Stomach (tissue), 9 donors: Measurements from ENCODE around the gene FAM3B. TPM values are rescaled to one million over a fixed set of nuclear protein-coding genes. Genes with fewer than 3 reads are reported as not detected.
A peak's percentile ranks its signal among the peaks of the same experiment; 100 is the strongest.

Source experiments
- DNase-seq, 2 donors: peaks; one replicate each; pipeline versions ENCODE4 v3.0.0 to v3.0.0-alpha.2; 2013 to 2019
- H3K27ac ChIP-seq, 5 donors: fragments of 200-600 bp in 4 of 5; sonication (generic) in 4 of 5; one replicate each; pipeline ENCODE4 v1.5.1; 2013 to 2019; ENCODE audit warnings: mild to moderate bottlenecking in 1 of 5, moderate library complexity in 1 of 5
- H3K27me3 ChIP-seq, 3 donors: fragments of 200-600 bp; sonication (generic); one replicate each; pipeline ENCODE4 v1.5.1; 2017 to 2019; ENCODE audit warnings: mixed run types in 1 of 3
- H3K36me3 ChIP-seq, 4 donors: fragments of 200-600 bp; sonication (generic); 1 replicate in 3 of 4; 2 replicates in 1 of 4; pipeline ENCODE4 v1.5.1; 2016 to 2019
- H3K4me1 ChIP-seq, 4 donors: fragments of 200-600 bp; sonication (generic); one replicate each; pipeline ENCODE4 v1.5.1; 2016 to 2019
- H3K4me3 ChIP-seq, 4 donors: fragments of 200-600 bp; sonication (generic) in 3 of 4; one replicate each; pipeline ENCODE4 v1.5.1; 2016 to 2019; ENCODE audit warnings: mild to moderate bottlenecking in 1 of 4
- H3K9me3 ChIP-seq, 4 donors: fragments of 200-600 bp; sonication (generic); one replicate each; pipeline ENCODE4 v1.5.1; 2016 to 2019
- EP300 ChIP-seq: sonication (generic); formaldehyde crosslinking; IDR thresholded peaks from one replicate; pipeline ENCODE4 v1.6.1; 2017; ENCODE audit warnings: antibody characterized with exemption
- POLR2A ChIP-seq, 4 donors: fragments of 450-650 bp; IDR thresholded peaks; one replicate each; pipeline ENCODE4 v1.6.1; 2016; ENCODE audit warnings: antibody characterized with exemption in 4 of 4, control low read depth in 2 of 4, mild to moderate bottlenecking in 1 of 4, moderate library complexity in 1 of 4
- POLR2AphosphoS5 ChIP-seq, 3 donors: sonication (generic); formaldehyde crosslinking; IDR thresholded peaks; one replicate each; pipeline ENCODE4 v1.6.1; 2016; ENCODE audit warnings: antibody characterized with exemption in 3 of 3
- WGBS, 5 donors: extraction: QIAGEN DNeasy Blood & Tissue Kit in 3 of 5; methylation state at CpG; one replicate each; pipeline versions ENCODE4 v1.1.5 to v1.1.7; 2013 to 2018; 5-methylcytosine and 5-hydroxymethylcytosine counted together
- intact Hi-C: fragments of 100-400 bp; cut with DNase I; formaldehyde crosslinking; loops from one replicate; pipeline ENCODE4 v1.15.1; 2023; ENCODE audit warnings: low total_unique reads
- polyA plus RNA-seq, 3 donors: library from polyadenylated mRNA; stranded (reverse); fragments of 200-250 nt; gene quantifications; one replicate each; pipeline ENCODE4 v1.2.3, GENCODE V29; 2013
- total RNA-seq, 5 donors: library from RNA; depleted of rRNA; stranded (reverse); fragments of >200 nt; gene quantifications; one replicate each; pipeline versions ENCODE4 v1.1.0 to v1.2.3, GENCODE V29; 2014 to 2016
- TF ChIP-seq, protein P1 (sequence below), 7 experiments: fragments of 450-650 bp in 4 of 7; fragments of 200-600 bp in 3 of 7; sonication (generic) in 3 of 7; IDR thresholded peaks; one replicate each; pipeline ENCODE4 v1.5.1; 2016 to 2019; ENCODE audit warnings: antibody characterized with exemption in 7 of 7, control low read depth in 2 of 7, mild to moderate bottlenecking in 1 of 7
- donor health status: healthy with polysubstance abuse.
- donor health status: Bipolar disorder and iron deficiency.
- donor health status: healthy.

Gene FAM3B
- total and polyA plus RNA-seq, 8 donors, result 12.3 to 103 (median 89.0) TPM; not detected in 1

DNA sequence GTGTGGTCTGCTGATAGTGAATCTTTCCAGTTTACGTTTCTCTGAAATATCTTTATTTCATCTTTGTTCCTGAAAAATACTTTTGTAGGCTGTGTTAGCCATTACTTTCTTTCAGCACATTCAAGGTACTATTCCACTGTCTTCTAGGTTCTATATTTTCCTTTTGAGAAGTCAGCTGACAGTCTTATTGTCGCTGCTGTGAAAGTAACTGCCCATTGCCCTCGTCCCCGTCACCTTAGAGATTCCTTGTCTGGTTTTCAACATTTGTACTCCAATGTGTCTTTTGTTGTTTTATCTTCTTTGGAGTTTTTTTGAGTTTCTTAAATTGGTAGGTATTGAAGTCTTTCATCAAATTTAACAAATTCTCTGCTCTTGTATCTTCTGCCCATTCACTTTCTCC, 25.4 kb downstream of the FAM3B start:
- Histone ChIP-seq H3K4me1 (peaks cover 0 to 15% (median 6%) of the 10 kb centered on the region in 4 donors), H3K9me3 (peaks cover 0 to 4% (median 0%) of the 10 kb centered on the region in 4 donors), H3K27ac (no peak overlapping the region), H3K36me3 (no peaks in the 10 kb centered on the region), H3K27me3 (no peaks in the 10 kb centered on the region), H3K4me3 (no peak overlapping the region)
- TF ChIP-seq, protein P1, sequence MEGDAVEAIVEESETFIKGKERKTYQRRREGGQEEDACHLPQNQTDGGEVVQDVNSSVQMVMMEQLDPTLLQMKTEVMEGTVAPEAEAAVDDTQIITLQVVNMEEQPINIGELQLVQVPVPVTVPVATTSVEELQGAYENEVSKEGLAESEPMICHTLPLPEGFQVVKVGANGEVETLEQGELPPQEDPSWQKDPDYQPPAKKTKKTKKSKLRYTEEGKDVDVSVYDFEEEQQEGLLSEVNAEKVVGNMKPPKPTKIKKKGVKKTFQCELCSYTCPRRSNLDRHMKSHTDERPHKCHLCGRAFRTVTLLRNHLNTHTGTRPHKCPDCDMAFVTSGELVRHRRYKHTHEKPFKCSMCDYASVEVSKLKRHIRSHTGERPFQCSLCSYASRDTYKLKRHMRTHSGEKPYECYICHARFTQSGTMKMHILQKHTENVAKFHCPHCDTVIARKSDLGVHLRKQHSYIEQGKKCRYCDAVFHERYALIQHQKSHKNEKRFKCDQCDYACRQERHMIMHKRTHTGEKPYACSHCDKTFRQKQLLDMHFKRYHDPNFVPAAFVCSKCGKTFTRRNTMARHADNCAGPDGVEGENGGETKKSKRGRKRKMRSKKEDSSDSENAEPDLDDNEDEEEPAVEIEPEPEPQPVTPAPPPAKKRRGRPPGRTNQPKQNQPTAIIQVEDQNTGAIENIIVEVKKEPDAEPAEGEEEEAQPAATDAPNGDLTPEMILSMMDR (IDR thresholded peaks at IDR 0.05), result no peak
- TF ChIP-seq POLR2AphosphoS5 (IDR thresholded peaks at IDR 0.05) (no peak), POLR2A (IDR thresholded peaks at IDR 0.05) (no peak), EP300 (no peak)
- intact Hi-C loops, result no loop called here
- no peak for DNase-seq
- WGBS, 5 donors, result 91 to 96% (median 94%) methylated on average over 4 of the region's 4 CpGs

DNA sequence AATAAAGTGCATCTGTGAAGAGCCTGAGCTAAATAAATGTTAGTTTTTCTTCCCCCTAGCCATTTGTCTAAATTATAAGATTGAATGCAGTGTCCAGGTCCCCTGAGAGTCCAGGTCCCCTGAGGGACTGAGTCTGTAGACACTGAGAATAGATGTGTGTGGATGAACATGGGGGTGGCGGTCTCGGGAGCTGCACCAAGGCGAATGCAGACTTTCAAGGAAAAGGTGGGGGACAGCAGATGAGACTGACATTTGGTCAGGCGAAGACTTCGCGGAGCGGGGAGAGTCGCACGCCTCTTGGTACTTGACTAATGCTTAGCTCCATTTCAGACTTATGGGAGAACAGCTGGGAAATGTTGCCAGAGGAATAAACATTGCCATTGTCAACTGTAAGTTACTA, 27.5 kb downstream of the FAM3B start:
- DNase-seq, result no peak
- WGBS, 5 donors, result 79 to 90% (median 83%) methylated on average over 9 of the region's 9 CpGs
- H3K27me3 ChIP-seq, result no peaks in the 10 kb centered on the region
- H3K36me3 ChIP-seq, result peaks cover 0 to 3% (median under 1%) of the 10 kb centered on the region in 4 donors
- intact Hi-C loops, result no loop called here
- H3K9me3 ChIP-seq, result peaks cover 0 to 4% (median 0%) of the 10 kb centered on the region in 4 donors
- H3K4me1 ChIP-seq, result peaks cover 0 to 27% (median 7%) of the 10 kb centered on the region in 4 donors
- TF ChIP-seq POLR2A (IDR thresholded peaks at IDR 0.05), result no peak
- TF ChIP-seq, protein P1 (IDR thresholded peaks at IDR 0.05), result no peak
- TF ChIP-seq EP300, result no peak
- no peak for TF ChIP-seq POLR2AphosphoS5 (IDR thresholded peaks at IDR 0.05)
- H3K27ac ChIP-seq, result no peak overlapping the region
- H3K4me3 ChIP-seq, result no peak overlapping the region

DNA sequence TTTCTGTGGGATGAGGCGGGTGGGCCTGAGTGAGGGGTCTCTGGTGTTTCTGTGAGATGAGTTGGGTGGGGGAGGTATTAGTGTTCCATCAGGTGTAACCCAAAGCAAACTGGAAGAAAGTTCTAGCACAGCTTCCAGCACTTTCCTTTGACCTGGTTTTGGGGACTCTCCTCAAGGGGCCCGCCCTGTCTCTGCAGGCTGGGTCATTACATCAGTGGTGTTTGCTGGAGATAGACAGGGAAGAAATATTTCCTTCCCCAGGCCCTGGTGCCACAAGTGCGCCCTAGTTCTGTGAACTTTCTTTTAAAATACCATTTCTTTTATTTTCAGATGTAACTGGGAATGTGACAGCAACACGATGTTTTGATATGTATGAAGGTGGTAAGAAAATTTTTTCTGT, 28.8 kb downstream of the FAM3B start:
- 81 to 91% (median 90%) methylated on average over 4 of the region's 4 CpGs for WGBS, 5 donors
- H3K36me3 ChIP-seq, result peaks cover 0 to 9% (median 2%) of the 10 kb centered on the region in 4 donors
- peak overlapping the region; percentile 14 to 79 (median 52) for H3K27ac ChIP-seq
- TF ChIP-seq POLR2A (IDR thresholded peaks at IDR 0.05) (no peak), POLR2AphosphoS5 (IDR thresholded peaks at IDR 0.05) (peak in 1 of 3 donors; percentile 10)
- TF ChIP-seq, protein P1 (IDR thresholded peaks at IDR 0.05), result no peak
- no peak overlapping the region for H3K4me3 ChIP-seq
- no peaks in the 10 kb centered on the region for H3K27me3 ChIP-seq
- intact Hi-C loops, result no loop called here
- DNase-seq, result peak in 1 of 2 donors; percentile 74
- peaks cover 0 to 27% (median 7%) of the 10 kb centered on the region in 4 donors for H3K4me1 ChIP-seq
- peaks cover 0 to 4% (median 0%) of the 10 kb centered on the region in 4 donors for H3K9me3 ChIP-seq

DNA sequence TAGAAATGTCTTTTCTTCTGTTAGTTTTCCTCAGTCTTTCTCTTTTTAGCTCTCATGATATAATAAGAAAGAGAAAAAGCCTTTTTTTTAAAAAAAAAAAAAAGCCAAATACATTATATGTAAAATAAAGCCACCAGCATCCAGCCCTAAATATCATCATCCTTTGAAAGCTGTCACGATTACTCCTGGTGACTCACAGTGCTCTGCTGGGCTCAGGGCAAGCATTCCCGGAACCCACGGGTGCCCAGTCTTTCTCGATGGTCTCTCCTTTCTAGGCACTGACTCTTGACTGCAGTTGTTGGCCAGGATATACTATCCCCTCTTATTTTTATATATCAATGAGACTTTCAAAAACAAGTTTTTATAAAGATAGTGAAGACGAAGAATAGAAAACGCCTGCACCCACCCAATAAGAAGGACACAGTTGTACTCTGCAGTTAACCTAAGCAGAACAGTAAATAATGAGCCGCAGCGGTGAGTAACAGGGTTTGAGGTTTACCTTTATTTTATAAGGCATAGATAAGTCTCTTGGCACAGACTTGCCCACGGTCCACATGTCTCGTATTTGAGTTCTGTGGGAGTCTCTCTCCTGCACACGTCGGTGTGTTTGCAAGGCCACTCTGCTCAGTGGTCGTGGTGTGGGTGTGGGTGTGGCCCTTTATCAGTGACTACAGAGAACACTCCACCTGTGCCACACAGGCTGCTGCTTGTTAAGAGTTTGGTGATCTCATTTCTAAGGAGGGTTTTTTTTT, 29.5 kb downstream of the FAM3B start:
- DNase-seq, result peak; percentile 80 to 84
- intact Hi-C loops, result no loop called here
- TF ChIP-seq POLR2A (IDR thresholded peaks at IDR 0.05) (no peak), EP300 (no peak), POLR2AphosphoS5 (IDR thresholded peaks at IDR 0.05) (peak in 1 of 3 donors; percentile 64)
- TF ChIP-seq, protein P1 (IDR thresholded peaks at IDR 0.05), result no peak
- H3K27me3 ChIP-seq, result no peaks in the 10 kb centered on the region
- H3K9me3 ChIP-seq, result peaks cover 0 to 4% (median 0%) of the 10 kb centered on the region in 4 donors
- 35 to 60% (median 45%) methylated on average over 13 of the region's 13 CpGs for WGBS, 5 donors
- peaks cover 0 to 9% (median 2%) of the 10 kb centered on the region in 4 donors for H3K36me3 ChIP-seq
- peaks cover 0 to 27% (median 7%) of the 10 kb centered on the region in 4 donors for H3K4me1 ChIP-seq
- peak overlapping the region; percentile 52 to 79 (median 69) for H3K27ac ChIP-seq
- no peak overlapping the region for H3K4me3 ChIP-seq
